GOT3 (cell line): ENCODE data around the gene POLR2H.

Source experiments
- DNase-seq: peaks from one replicate; lab custom pipeline; 2025; ENCODE audit warnings: mixed read lengths; lab: John Stamatoyannopoulos, UW

The POLR2H gene

GRCh38 chr3:184361532-184361931 is at the start of gene POLR2H, which contains the start of gene CLCN2:
POLR2H (plus strand) TSS chr3:184361710; CDS start chr3:184363493, 1,783 bp downstream.
CLCN2 (minus strand) TSS chr3:184361605; CDS start chr3:184361479, 126 bp downstream.
- DNase-seq = no peak

- DNase-seq = peak; percentile 92
These were observed 47.2 kb upstream of the POLR2H start, which contains the start of gene EIF4G1 for GRCh38 chr3:184314363-184314699. EIF4G1 (plus strand) TSS chr3:184314606; CDS start chr3:184315797, 1,191 bp downstream.

- peak; percentile 37 for DNase-seq
These were observed 46.6 kb upstream of the POLR2H start for GRCh38 chr3:184314700-184315542.

- no peak for DNase-seq
These were observed 46.0 kb upstream of the POLR2H start for GRCh38 chr3:184315543-184315867.

- DNase-seq = no peak
These were observed 45.4 kb upstream of the POLR2H start for GRCh38 chr3:184315871-184316661.

- no peak for DNase-seq
These were observed 44.7 kb upstream of the POLR2H start for GRCh38 chr3:184316792-184317191.

GRCh38 chr3:184317201-184317600 is 44.3 kb upstream of the POLR2H start:
- no peak for DNase-seq

- DNase-seq = peak; percentile 92
These were observed 41.4 kb upstream of the POLR2H start for GRCh38 chr3:184320104-184320445.

- no peak for DNase-seq
These were observed 39.8 kb upstream of the POLR2H start for GRCh38 chr3:184321666-184322065.

GRCh38 chr3:184322731-184323487 is 38.6 kb upstream of the POLR2H start:
- DNase-seq = no peak

- DNase-seq = no peak
These were observed 37.8 kb upstream of the POLR2H start for GRCh38 chr3:184323696-184324095.

- no peak for DNase-seq
These were observed 36.2 kb upstream of the POLR2H start for GRCh38 chr3:184325269-184325668.

GRCh38 chr3:184325715-184326369 is 35.7 kb upstream of the POLR2H start:
- no peak for DNase-seq

GRCh38 chr3:184327171-184327570 is 34.3 kb upstream of the POLR2H start:
- DNase-seq = no peak

GRCh38 chr3:184328516-184328915 is 33.0 kb upstream of the POLR2H start:
- no peak for DNase-seq

- DNase-seq = no peak
These were observed 29.0 kb upstream of the POLR2H start for GRCh38 chr3:184332370-184333090.

- no peak for DNase-seq
These were observed 28.3 kb upstream of the POLR2H start for GRCh38 chr3:184333190-184333589.

GRCh38 chr3:184333700-184334099 is 27.8 kb upstream of the POLR2H start:
- no peak for DNase-seq

- DNase-seq = no peak
These were observed 26.9 kb upstream of the POLR2H start for GRCh38 chr3:184334470-184335158.

GRCh38 chr3:184335291-184335660 is 26.2 kb upstream of the POLR2H start:
- no peak for DNase-seq
